ENCODE results near the gene HNRNPC.

Gene HNRNPC

DNA sequence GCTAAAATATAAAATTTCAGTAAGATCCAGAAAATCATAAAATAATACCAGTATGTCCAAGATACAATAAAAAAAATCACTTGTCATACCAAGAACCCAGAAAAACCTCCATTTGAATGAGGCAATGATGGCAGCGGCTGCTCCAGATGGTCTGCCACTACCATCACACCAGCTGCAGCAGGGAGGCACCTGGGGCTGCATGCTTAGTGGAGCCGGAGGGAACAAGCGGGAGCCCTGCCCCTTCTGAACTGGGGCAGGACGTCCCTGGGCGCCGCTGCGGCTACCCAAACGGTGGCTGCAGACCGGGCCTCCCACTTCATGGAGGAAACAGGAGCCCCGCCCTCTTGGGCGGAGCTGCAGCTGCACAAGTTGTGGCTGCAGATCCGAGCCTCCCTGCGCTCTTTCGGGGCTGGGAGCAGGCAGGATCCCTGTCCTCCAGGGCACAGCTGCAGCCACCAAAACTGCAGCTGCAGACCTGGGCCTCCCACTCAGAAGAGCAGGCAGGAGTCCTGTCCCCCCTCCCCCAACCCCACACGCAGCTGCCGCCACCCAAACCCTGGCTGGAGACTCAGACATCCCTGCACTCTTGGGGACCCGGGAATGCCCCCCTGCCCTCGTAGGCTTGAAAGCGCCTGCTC lies 77.3 kb downstream of the HNRNPC start:
- peak; percentile 97 for ATAC-seq (ENCODE audit: insufficient read depth, low read depth)

DNA sequence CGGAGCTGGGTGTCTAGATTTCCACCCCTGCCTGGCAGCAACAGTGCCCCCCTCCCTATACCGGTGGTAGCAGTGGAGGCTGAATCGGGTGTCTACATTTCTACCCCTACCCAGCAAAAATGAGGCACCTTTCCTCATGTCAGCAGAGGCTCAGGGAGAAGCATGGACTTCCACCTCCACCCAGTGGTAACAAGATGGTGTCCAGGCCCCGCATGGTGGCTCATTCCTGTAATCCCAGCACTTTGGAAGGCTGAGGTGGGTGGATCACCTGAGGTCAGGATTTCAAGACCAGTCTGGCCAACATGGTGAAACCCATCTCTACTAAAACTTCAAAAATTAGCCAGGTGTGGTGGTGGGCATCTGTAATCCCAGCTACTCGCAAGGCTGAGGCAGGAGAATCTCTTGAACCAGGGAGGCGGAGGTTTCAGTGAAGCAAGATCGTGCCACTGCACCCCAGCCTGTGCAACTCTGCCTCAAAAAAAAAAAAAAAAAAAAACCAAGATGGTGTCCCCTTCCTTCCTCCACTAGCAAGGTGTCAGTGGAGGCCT lies 77.9 kb downstream of the HNRNPC start:
- no peak for DNase-seq
- TF ChIP-seq, protein P1, sequence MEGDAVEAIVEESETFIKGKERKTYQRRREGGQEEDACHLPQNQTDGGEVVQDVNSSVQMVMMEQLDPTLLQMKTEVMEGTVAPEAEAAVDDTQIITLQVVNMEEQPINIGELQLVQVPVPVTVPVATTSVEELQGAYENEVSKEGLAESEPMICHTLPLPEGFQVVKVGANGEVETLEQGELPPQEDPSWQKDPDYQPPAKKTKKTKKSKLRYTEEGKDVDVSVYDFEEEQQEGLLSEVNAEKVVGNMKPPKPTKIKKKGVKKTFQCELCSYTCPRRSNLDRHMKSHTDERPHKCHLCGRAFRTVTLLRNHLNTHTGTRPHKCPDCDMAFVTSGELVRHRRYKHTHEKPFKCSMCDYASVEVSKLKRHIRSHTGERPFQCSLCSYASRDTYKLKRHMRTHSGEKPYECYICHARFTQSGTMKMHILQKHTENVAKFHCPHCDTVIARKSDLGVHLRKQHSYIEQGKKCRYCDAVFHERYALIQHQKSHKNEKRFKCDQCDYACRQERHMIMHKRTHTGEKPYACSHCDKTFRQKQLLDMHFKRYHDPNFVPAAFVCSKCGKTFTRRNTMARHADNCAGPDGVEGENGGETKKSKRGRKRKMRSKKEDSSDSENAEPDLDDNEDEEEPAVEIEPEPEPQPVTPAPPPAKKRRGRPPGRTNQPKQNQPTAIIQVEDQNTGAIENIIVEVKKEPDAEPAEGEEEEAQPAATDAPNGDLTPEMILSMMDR (IDR thresholded peaks at IDR 0.05; ENCODE audit: borderline replicate concordance, extremely low read depth, low read length, poor library complexity, severe bottlenecking) = no peak
- no peak for TF ChIP-seq EZH2 (IDR thresholded peaks at IDR 0.05; ENCODE audit: borderline replicate concordance, low read depth, low read length, severe bottlenecking)
- ATAC-seq (ENCODE audit: insufficient read depth, low read depth) = no peak
- no peaks in the 10 kb centered on the region for H3K36me3 ChIP-seq (ENCODE audit: insufficient read depth, low read length)
- H3K4me3 ChIP-seq (ENCODE audit: low read depth in 1 of 2, low read length in 2 of 2) = peak overlapping the region in 1 of 2 experiments; percentile 51; a peak in 2 of 4 replicates
- peak overlapping the region; percentile 39 for H3K9ac ChIP-seq (ENCODE audit: low read depth, low read length)
- H2AFZ ChIP-seq (ENCODE audit: low read depth, low read length) = peak overlapping the region; percentile 79
- H3K27me3 ChIP-seq (ENCODE audit: insufficient read depth, low read length, poor library complexity) = no peaks in the 10 kb centered on the region
- no peaks in the 10 kb centered on the region for H3K79me2 ChIP-seq (ENCODE audit: insufficient read depth, low read length)
- H3K4me2 ChIP-seq (ENCODE audit: insufficient read depth, low read length) = peak overlapping the region; percentile 77
- peak overlapping the region; percentile 65 for H3K27ac ChIP-seq (ENCODE audit: low read length)
- 0 out of 2 replicates have a peak, but pooled peaks cover 3% of the 10 kb centered on the region for H4K20me1 ChIP-seq (ENCODE audit: insufficient read depth, low read length)
- peaks cover 21% of the 10 kb centered on the region for H3K4me1 ChIP-seq (ENCODE audit: insufficient read depth, low read length)
- no peaks in the 10 kb centered on the region for H3K9me3 ChIP-seq (ENCODE audit: insufficient read depth, low read length, severe bottlenecking)

More for the DNA sequence above, 77.3 kb downstream of the HNRNPC start:
- H3K27me3 ChIP-seq (ENCODE audit: insufficient read depth, low read length, poor library complexity) = no peaks in the 10 kb centered on the region
- peak overlapping the region; percentile 78 for H3K27ac ChIP-seq (ENCODE audit: low read length)
- no peak for TF ChIP-seq EZH2 (IDR thresholded peaks at IDR 0.05; ENCODE audit: borderline replicate concordance, low read depth, low read length, severe bottlenecking)
- TF ChIP-seq, protein P1 (IDR thresholded peaks at IDR 0.05; ENCODE audit: borderline replicate concordance, extremely low read depth, low read length, poor library complexity, severe bottlenecking) = no peak
- peak overlapping the region; percentile 77 for H3K4me2 ChIP-seq (ENCODE audit: insufficient read depth, low read length)
- peak overlapping the region; percentile 39 for H3K9ac ChIP-seq (ENCODE audit: low read depth, low read length)
- 0 out of 2 replicates have a peak, but pooled peaks cover 3% of the 10 kb centered on the region for H4K20me1 ChIP-seq (ENCODE audit: insufficient read depth, low read length)
- no peaks in the 10 kb centered on the region for H3K9me3 ChIP-seq (ENCODE audit: insufficient read depth, low read length, severe bottlenecking)
- no peaks in the 10 kb centered on the region for H3K36me3 ChIP-seq (ENCODE audit: insufficient read depth, low read length)
- peak overlapping the region; percentile 79 for H2AFZ ChIP-seq (ENCODE audit: low read depth, low read length)
- peaks cover 21% of the 10 kb centered on the region for H3K4me1 ChIP-seq (ENCODE audit: insufficient read depth, low read length)
- H3K4me3 ChIP-seq (ENCODE audit: low read depth in 1 of 2, low read length in 2 of 2) = peak overlapping the region in 1 of 2 experiments; percentile 51; a peak in 2 of 4 replicates
- peak; percentile 94 for DNase-seq
- no peaks in the 10 kb centered on the region for H3K79me2 ChIP-seq (ENCODE audit: insufficient read depth, low read length)

DNA sequence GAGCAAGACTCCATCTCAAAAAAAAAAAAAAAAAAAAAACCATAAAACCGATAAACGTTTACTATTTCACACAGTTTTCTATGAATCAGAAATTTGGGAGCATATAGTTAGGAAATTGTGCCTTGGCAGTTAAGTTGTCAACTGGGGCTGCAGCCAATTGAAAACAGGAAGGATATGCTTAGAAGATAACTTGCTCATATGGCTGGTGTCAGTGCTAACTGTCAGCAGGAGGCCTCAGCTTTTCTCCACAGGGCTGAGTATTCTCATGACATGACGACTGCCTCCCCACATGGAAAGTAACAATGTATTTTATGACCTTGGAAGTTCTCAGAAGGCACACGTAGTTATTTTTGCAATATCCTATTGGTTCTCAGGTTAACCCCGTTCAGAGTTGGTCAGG lies 83.8 kb downstream of the HNRNPC start:
- Histone ChIP-seq H3K4me1 (ENCODE audit: insufficient read depth, low read length) (no peaks in the 10 kb centered on the region), H3K27ac (ENCODE audit: low read length) (no peak overlapping the region)

More for the DNA sequence above, 83.8 kb downstream of the HNRNPC start:
- ATAC-seq (ENCODE audit: insufficient read depth, low read depth) (no peak), DNase-seq (no peak)
- Histone ChIP-seq H3K27me3 (ENCODE audit: insufficient read depth, low read length, poor library complexity) (no peaks in the 10 kb centered on the region), H3K9me3 (ENCODE audit: insufficient read depth, low read length, severe bottlenecking) (no peaks in the 10 kb centered on the region), H2AFZ (ENCODE audit: low read depth, low read length) (no peak overlapping the region), H3K9ac (ENCODE audit: low read depth, low read length) (no peak overlapping the region), H4K20me1 (ENCODE audit: insufficient read depth, low read length) (no peaks in the 10 kb centered on the region), H3K79me2 (ENCODE audit: insufficient read depth, low read length) (no peaks in the 10 kb centered on the region), H3K4me3 (ENCODE audit: low read depth in 1 of 2, low read length in 2 of 2) (no peak overlapping the region), H3K4me2 (ENCODE audit: insufficient read depth, low read length) (no peak overlapping the region), H3K36me3 (ENCODE audit: insufficient read depth, low read length) (no peaks in the 10 kb centered on the region)
- no peak for TF ChIP-seq EZH2 (IDR thresholded peaks at IDR 0.05; ENCODE audit: borderline replicate concordance, low read depth, low read length, severe bottlenecking)
- TF ChIP-seq, protein P1 (IDR thresholded peaks at IDR 0.05; ENCODE audit: borderline replicate concordance, extremely low read depth, low read length, poor library complexity, severe bottlenecking) = no peak

Measured in DND-41 (cell line).